Activated T-cell treated with anti-CD3 and anti-CD28 coated beads, Interleukin-2, amount 50 U/mL, for 48 hours (primary cell): ENCODE measurements around the gene PRR7.
A peak's percentile ranks its signal among the peaks of the same experiment; 100 is the strongest.

ENCODE experiments used
- DNase-seq, 2 experiments: peaks; one replicate each; pipeline ENCODE4 v3.0.0-alpha.2; 2020

PRR7 gene

DNA sequence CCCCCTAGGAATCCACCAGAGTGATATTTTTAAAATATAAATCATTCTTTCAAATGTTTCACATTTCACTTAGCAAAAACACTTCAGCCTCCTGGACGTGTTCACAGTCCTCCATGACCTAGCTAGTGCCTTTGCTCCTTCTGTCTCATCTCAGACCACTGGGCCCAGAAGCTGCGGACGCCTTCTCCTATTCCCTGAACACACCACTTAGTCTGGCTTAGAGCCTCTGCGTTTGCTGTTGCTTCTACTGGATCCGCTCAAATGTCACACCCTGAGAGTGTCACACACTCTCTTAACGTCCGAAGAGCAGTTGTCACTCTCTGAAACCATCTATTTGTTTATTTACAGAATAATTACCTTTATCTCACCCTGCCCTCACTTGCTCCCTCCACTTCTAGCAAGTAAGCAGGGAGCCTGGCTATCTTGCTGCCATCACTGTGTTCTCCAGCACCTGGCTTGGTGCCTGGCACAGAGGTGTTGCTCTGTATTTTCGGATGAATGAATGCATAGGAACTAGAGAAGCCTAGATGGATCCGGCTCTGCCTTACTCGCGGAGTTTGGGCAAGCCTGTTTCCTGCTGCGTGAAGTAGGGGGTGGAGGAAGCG, 21.3 kb upstream of the PRR7 start:
- no peak for DNase-seq

DNA sequence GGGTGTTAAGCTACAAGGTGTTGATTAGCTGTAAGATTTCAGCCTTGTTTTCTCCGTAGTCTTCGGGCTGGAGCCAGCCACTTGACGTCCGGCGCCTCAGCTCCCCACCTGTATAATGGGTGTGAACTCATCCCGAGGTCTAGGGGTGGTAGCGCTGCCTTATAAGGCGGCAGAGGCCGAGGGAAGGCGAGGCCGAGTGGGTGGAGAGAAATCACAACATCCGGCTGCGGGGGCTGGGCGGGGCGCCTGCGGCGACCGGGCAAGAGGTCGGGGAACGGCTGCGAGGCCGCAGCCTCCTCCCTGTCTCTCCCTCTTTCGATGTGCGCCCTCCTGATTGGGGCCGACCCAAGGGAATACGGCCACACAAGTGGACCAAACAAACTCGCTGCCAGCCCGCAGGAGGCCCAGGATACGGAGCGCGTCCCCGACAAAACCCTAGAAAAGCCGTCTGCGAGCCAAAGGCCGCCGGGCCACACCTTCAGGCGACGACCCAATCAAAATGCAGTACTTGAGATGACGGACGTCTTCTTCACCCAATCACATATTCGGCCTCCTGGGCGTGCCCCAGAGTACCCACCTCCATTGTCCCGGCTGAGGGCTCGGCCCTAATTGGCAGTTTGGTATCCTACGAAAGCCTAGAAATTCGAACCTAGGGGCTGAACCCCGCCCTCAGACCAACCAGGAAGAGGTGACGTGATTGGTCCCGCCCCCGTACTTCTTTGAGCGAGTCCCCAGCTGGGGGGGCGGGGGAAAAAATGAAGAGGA, 20.6 kb upstream of the PRR7 start:
- peak; percentile 99 for DNase-seq

DNA sequence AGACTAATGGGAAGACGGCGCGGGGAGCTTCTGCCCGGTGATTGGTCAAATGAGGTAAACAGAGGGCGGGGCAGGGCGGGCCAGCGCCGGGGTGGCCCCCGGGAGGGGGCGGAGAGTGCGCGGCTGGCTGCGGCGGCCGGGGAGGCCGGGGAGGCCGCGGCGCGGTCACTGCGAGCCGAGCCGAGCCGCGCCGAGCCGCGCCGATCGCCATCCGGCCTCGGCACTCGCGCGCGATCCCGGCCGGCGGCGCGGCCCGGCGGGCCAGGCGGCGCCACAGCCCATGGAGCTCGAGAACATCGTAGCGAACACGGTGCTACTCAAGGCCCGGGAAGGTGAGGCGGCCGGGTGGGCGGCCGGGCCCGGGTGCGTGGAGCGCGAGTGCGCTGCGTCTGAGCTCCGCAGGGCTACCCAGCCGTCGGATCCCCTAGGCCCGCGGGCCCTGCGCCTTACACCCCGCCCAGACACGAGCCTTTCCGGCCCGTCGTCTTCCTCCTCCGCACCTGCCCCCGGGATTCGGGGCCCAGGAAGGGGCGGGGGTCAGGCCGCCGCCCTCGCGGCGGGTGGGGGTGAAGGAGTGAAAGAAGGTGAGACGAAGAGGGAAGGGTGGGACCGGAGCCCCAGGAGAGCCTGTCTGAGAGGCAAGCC, 19.9 kb upstream of the PRR7 start, which contains the start of gene GRK6:
GRK6 (plus strand) TSS at position 111 of the 645 bp plus-strand sequence; CDS start at position 281, 170 bp downstream.
- peak; percentile 78 to 80 for DNase-seq

DNA sequence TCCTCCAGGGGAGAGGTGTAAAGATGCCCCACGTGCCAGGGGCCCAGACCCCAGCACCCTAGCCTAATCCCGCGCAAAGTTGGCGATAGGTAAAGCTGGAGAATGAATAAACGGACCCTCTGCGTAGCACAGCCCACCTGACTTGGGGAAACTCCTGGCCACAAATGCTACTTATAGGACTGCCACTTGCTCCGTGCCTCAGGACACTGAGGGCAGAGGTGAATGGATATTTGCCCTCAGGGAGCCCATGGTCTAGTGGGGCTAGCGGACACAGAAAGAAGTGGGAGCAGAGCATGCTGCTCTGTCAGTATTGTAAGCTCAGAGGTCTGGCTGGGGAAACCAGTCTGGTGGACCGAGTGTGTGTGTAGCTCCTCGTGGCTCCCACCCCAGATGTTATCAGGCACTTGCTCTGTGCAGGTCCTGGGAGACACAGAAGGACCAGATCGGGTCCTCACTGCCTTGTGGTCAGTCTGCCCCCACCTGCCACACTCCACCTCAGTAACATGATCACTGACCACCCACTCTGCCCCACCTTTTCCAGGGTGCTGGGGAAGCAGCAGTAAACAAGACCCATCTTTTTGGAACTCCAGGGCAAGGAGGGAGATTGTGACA, 19.3 kb upstream of the PRR7 start:
- no peak for DNase-seq

DNA sequence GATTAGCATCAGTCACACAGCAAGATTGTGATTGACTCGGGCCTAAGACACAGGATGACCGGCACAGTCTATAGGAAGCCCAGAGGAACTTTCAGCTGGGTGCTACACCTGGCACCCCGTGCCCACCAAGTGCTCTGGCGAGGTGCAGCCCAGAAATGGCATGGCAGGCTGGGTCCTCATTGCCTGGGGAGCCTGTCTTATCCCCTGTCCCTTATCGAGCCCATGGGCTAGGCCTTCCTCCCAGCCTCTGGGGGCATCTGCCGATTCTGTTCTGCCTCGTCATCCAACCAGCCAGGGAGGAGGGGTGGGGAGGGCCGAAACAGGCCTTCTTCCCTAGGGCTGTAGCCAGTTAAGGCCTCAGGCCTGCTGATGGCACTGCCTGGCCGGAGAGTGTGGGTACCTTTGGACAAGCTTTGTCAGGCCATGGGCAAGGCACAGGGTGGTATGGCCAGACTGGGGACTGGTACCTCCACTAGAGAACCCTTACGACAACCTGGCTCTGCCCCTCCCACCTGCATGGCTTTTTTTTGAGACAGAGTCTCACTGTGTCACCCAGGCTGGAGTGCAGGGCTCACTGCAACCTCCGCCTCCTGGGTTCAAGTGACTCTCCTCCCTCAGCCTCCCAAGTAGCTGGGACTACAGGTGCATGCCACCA, 18.6 kb upstream of the PRR7 start:
- DNase-seq: peak; percentile 77 to 80

DNA sequence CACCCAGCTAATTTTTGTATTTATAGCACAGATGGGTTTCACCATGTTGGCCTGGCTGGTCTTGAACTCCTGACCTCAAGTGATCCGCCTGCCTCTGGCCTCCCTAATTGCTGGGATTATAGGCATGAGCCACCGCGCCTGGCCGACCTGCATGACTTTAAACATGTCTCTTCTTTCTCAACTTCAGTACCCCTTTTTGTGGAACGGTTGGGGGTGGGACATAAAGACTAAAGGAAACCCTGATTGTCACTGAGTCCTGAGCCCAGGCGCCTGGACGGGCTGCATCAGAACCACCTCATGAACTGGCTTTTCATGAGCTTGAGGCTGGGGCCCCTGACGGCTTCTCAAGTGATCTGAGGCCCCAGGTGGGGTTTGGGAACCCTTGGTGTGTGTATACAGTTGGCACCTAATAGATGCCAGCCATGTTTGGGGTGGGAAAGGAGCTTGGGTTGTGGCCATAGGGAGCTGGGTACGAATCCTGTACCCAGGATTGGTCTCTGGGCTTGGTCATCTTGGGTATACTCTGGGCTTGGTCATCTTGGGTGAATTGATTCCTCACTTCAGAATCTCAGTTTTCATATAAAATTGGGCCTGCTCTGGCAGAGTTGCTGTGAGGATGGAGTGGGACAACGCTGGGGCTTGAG, 17.9 kb upstream of the PRR7 start:
- peak; percentile 45 to 60 for DNase-seq

DNA sequence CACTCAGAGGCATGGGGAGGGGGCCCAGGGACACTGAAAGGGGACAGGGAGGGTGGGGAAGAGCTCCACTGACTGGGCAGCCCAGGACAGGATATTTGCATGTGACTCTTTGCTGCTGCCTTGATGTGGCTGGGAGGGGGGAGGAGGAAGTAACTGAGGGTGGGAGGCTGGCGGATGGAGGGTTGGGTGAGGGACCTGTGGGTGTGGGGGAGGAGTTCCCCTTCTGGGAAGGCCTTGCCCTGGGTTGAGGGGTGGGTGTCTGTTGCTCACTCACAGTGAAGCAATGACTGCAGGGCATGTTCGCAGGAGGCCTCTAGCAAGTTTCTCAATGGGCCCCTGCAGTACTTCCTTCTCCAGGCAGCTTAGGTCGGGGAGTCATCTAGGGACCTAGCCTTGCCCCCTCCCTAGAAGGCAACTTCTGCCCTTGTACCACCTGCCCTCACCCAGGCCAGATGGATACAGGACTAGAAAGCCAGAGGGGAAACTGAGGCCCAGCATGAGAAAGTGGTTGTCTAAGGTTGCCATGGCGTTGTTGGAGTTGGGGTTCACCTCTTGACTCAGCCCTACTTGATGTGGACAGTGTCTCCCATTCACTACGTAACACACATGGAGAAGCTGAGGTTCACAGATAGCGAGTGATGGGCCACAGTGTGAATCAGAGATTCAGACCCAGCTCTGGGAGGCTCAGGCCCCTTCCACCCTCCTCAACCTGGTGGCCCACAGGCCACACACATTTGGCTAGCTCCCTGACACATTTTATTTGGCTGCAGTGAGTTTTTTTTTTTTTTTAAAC, 17.2 kb upstream of the PRR7 start:
- DNase-seq: peak; percentile 90 to 91

DNA sequence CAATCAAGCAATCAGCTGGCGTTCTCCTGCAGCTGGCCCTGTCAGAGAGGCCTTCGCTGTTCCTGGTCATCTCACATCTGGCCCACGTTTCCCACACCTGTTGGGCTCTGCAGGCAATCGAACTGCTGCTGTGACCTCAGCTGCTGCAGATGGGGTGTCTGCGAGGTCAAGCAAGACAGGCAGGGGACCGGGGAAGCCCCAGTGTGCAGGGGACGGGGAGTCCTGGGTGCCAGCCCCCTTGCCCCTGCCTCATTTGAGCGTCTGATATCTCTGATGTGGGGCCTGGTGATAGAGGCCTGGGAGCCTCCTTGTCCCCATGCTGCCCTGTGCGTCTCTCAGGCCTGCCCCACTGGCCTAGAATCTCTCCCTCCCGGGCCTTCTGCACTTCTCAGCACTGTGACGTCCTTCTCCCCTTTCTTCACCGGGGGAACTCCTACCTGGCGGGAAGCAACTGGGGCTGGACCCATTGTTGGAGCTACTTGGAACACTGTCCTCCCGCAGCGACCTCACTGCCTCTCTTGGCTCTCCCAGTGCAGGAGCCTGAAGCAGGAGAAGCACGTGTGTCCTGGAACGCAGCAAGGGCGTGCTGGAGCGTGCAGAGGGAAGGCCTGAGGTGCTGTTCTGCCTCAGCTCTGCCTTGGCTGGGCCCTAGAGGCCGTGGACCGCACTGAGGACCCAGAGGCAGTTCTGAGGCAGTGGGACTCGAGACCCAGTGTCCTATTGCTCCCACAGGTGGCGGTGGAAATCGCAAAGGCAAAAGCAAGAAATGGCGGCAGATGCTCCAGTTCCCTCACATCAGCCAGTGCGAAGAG, 16.3 kb upstream of the PRR7 start:
- DNase-seq: peak; percentile 53 to 54

DNA sequence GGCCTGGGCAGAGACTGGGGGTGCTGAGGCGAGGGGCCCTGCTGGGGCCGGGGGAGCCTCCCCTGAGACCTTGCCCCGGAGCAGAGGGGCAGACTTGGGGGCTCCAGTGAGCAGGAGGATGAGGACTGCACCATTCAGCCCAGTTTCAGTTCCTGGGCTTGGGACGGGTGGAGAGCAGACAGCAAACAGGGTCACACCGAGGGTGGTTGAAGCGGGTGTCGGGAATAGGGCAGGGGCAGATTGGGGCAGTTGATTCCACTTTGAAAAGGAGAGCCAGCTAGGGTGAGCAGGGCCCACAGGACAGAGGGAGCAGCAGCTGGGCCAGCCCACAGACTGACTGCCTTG, 15.7 kb upstream of the PRR7 start:
- no peak for DNase-seq

DNA sequence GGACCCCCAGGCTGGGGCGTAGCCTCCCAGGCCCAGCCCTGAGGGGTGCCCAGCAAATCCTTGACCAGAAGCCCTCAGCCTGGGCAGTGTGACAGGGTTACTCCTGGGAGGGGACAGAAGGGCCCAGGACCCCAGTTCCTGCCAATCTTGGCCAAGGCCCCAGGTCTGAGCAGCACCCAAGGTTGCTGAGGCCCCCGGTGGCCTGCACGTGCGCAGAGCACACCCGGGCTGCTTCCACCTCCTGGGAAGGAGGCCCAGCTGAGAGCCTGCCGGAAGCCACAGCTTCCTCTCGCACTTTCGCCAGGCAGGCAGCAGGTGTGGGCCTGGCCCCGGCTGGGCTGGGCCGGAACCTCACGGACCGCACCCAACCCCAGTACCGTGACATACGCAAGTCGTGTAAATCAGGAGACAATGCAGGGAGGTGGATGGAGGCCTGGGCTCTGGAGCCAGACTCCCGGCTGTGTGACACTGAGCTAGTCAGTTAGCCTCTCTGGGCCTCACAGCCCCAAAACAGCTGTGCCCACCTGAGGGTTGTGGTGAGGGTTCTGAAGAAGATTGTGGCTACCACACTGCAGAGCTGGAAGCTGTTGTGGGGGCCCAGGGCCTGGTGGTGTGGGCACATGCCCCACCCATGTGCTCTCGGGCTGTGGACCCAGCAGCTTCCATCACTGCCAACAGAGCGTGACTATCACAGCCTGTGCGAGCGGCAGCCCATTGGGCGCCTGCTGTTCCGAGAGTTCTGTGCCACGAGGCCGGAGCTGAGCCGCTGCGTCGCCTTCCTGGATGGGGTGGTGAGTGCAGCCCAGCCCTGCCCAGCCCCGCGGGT, 15.1 kb upstream of the PRR7 start:
- DNase-seq: peak; percentile 85 to 89

DNA sequence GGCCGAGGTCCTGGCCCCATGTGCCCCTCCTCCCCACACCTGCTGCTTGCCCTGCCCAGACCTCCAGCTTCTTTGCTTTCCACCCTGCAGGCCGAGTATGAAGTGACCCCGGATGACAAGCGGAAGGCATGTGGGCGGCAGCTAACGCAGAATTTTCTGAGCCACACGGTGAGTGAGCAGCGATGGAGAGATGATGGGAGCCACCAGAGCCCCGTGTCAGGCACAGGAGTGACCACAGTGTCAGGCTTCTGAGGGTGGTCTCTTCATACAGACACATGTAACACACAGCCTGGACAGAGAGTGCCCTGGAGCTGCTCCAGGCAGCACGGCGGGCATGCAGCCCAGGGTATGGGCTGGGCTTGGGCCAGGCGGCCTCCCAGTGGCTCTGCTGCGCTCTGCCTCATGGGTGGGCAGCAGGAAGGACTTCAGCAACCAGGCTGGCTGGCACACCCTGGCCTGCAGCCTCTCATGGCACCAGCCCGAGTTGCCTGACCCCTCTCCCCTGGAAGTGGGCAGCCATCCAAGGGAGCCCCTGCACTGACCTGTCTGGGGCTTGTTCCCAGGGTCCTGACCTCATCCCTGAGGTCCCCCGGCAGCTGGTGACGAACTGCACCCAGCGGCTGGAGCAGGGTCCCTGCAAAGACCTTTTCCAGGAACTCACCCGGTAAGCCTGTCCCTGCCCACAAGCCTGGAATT, 14.3 kb upstream of the PRR7 start:
- peak in 1 of 2 experiments; percentile 77 for DNase-seq

DNA sequence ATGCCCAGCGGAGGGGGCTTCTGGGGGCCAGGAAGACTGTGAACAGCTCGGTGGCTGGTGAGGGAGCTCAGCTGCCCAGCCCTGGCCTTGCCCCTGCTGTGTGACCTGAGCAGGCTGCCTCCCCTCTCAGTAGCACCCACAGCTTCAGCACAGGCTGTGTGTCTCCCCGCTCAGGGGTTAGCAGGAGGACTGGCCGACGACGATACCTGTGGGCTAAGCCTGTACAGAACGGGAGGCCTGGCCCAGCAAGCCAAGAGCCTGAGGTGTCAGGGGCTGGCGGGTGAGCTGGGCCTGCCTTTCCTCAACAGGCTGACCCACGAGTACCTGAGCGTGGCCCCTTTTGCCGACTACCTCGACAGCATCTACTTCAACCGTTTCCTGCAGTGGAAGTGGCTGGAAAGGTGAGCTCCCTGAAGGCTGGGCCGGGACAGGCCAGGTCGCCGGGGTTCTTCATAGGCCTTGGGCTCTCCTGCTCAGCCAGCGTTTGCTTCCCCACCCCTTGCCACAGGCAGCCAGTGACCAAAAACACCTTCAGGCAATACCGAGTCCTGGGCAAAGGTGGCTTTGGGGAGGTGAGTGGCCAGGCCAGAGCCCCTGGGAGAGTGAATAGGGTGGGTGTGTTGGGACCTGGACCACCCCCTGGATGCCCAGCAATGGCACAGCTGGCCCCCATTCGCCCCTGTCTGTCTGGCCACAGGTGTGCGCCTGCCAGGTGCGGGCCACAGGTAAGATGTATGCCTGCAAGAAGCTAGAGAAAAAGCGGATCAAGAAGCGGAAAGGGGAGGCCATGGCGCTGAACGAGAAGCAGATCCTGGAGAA, 13.6 kb upstream of the PRR7 start:
- DNase-seq: peak in 1 of 2 experiments; percentile 27

DNA sequence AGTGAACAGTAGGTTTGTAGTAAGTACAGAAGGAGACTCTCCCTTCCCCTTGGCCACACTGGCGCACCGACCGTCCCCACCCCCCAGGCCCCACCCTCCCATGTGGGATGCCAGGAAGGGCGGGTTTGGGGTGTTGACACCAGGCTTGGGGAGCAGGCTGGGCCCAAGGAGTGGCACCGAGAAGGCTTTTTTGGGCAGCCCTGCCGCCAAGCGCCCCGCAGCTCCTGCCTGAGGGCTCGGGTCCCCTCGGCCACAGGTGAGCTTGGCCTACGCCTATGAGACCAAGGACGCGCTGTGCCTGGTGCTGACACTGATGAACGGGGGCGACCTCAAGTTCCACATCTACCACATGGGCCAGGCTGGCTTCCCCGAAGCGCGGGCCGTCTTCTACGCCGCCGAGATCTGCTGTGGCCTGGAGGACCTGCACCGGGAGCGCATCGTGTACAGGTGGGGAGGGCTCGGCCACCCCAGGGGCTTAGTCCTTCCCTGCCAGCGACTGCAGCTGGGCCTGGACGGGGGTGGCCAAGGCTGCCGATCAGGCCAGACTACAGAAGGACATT, 12.9 kb upstream of the PRR7 start:
- DNase-seq: no peak

DNA sequence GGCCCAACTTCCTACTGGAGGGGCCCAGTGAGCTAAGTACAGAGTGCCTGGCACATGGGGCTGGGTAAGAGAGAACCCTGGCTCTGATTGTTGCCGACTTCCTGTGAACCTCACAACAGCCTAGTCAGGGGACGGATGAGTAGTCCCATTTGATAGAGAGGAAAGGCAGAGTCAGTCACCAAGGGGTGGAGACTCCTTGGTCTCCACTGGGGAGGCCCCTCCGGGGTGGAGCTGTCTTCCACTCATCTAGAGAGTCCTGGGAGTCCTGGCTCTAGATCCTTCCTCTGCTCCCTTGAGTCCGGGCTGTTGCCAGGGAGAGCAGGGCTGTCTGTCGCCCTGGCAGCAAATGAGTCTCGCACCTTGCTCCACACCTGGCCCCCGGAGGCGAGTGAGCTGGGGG, 12.2 kb upstream of the PRR7 start:
- DNase-seq: peak; percentile 75 to 78

DNA sequence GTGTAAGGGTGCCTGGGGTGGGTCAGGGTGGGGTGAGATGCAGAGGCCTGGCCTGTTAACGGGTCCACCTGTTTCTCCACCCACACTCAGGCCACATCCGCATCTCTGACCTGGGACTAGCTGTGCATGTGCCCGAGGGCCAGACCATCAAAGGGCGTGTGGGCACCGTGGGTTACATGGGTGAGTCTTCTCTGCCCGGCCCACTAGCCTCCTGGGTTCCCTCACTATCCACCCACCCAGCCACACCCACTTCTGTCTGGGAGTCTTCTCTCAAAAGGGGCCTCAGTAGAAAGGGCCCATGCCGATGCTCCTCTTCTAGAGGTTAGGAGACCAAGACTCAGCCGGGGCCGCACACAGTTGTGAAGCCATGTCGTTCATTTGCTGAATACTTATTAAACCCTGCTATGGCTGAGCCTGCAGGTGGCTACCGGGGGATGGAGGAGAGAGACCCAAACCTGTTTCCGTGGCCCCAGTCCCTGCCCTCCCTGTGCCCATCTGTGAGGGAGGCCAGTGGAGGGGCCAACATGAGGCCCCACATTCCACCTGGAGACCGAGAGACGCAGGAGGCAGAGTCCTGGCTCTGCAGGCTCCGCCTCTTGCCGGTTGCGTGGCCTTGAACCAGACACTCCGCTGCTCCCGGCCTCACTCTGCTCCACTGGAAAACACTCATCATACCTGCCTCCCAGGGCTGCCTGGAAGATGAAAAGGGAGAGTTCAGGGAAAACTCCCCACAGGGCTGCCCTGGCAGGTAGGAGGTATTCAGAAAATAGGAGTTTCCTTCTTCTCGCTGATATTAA, 11.5 kb upstream of the PRR7 start:
- DNase-seq: peak in 1 of 2 experiments; percentile 25

DNA sequence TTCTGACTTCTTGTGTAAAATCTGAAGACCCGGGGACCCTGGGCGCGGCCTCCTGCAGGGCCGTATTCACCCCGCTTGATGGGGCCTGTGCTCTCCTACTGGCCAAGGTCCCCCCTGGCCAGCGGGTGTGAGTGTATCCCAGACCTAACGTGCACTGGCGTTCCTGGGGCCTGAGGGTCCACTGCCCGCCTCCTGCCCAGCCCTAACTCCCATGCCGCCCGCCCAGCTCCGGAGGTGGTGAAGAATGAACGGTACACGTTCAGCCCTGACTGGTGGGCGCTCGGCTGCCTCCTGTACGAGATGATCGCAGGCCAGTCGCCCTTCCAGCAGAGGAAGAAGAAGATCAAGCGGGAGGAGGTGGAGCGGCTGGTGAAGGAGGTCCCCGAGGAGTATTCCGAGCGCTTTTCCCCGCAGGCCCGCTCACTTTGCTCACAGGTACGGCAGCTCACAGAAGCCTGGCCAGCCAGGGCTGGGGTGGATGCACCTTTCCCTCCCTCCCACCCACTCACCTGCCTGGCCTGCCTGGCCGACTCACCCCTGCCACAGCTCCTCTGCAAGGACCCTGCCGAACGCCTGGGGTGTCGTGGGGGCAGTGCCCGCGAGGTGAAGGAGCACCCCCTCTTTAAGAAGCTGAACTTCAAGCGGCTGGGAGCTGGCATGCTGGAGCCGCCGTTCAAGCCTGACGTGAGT, 10.6 kb upstream of the PRR7 start:
- no peak for DNase-seq
